NCI-H82 treated with DMSO at 0.1 percent for 48 hours (cell line): ENCODE measurements around the gene ELOVL7.
"Not testable (repeated sequence)": the region's sequence is repeated elsewhere in the genome, so short reads cannot be mapped to it uniquely, and the experiment has no call there.

Experiments used
- DNase-seq: peaks from one replicate; lab custom pipeline; 2025; ENCODE audit not compliant: unreplicated experiment; lab: John Stamatoyannopoulos, UW

The ELOVL7 gene

DNA sequence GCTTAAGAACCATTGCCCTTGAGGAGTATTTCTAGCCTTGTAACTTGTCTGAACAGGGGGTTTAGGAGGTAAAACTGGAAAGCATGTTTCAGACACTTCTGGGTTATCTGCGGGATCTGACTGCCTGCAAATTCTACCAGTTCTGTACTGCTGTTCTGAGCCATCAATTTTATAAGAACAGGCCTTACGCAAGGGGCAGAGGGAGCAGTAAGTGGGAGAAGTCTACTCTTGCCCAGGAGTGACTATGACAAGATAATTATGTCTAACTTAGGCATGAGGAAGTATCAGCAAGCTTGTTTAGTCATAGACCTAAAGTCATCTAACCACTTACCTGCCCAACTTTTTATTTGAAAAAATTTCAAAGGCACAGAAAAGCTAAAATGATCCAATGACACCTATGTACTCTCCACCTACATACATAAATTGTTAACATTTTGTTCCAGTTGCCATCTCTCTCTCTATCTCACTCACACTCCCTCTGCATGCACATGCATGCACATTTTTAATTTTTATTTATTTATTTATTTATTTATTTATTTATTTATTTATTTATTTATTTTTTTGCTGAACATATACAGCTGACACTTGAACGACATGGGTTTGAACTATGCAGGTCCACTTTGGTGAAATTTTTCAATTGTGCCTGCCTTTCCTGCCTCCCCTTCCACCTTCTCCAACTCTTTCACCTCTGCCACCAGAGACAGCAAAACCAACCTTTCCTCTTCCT is 125.7 kb downstream of the ELOVL7 start:
- DNase-seq: no peak

- not testable (repeated sequence) for DNase-seq
These were observed 128.7 kb downstream of the ELOVL7 start for GRCh38 chr5:60715201-60715928.

DNA sequence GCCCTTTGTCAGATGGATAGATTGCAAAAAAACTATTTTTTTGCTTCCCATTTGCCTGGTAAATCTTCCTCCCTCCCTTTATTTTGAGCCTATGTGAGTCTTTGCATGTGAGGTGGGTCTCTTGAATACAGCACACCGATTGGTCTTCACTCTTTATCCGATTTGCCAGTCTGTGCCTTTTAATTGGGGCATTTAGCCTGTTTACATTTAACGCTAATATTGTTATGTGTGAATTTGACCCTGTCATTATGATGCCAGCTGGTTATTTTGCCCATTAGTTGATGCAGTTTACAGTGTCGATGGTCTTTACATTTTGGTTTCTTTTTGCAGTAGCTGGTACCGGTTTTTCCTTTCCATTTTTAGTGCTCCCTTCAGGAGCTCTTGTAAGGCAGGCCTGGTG is 131.1 kb downstream of the ELOVL7 start:
- no peak for DNase-seq

GRCh38 chr5:60711892-60712291 is 132.2 kb downstream of the ELOVL7 start:
- not testable (repeated sequence) for DNase-seq

DNA sequence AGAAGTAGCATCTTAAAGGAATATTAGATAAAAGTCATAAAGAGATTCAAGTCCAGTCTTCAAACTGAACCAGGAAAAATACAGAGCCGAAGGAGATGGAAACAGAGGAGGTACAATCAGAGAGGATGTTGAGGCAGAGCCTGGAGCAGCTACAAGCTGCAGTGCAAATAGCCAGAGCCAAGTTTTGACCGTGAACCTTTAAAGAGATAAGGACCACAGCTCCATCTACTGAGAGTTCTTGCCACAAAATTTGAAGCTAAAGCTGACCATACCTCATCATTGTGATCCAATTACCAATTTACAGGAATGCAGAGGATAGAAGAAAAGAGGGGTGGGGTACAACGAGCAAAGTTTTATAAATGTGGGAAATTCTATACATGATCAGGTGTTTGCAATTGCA is 133.7 kb downstream of the ELOVL7 start:
- no peak for DNase-seq

- no peak for DNase-seq
These were observed 138.9 kb downstream of the ELOVL7 start for GRCh38 chr5:60705144-60705543.

DNA sequence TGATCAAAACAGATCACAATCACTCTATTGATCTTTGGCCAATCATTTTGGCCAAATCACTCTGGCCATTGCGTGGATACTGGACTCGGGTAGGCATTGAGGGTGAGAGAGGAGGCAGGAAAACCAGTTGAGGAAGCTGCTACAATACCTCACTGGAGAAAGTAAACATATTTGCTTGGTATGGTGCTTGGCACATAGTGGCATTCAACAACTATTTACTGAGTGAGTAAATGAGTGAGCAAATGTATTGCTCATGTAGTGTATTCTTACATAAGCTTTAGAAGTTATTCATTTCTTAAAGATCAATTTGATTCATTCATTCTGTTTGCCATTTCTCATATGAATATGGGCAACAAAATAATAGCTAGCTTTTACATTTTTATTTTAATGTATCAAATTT is 140.1 kb downstream of the ELOVL7 start:
- DNase-seq: no peak
